Brain pericyte (primary cell): Measurements from ENCODE around the gene NEURL4.

ENCODE experiments used
- DNase-seq: peaks from one replicate; pipeline ENCODE4 v3.0.0-alpha.2; 2012; ENCODE audit warnings: low read depth, low spot score

Gene NEURL4

DNA sequence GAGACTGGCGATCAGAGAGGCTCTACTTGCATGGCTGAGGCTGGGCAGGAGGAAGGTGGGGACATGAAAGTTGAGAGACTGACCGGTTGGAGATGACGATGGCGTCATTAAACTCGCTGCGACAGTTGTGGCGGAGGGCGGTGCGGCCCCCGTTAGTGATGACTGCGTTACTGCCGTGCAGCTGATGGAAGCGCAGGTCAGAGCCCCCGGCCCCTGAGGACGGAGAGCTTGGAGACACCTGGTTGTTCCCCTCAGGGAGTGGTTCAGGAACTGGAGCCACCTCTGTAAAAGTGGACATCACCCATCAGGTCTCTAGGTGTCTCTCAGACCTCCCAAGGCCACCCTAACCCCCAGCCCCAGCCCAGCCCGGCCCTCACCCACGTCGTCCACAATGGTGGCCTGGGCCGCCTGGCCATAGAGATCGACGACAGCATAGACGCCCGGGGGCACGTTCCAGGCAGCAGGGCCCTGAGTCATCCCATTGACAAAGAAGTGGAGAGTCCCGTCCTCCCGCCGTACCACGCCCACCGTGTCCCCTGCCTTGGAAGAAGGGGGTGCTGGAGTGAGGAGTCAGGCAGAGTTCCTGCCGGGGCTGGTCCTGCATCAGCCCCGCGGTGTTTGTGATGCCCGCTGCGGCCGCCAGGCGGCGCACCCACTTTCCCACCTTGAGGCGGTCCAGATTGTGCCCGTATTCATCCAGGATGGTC lies 5.3 kb downstream of the NEURL4 start:
- no peak for DNase-seq

DNA sequence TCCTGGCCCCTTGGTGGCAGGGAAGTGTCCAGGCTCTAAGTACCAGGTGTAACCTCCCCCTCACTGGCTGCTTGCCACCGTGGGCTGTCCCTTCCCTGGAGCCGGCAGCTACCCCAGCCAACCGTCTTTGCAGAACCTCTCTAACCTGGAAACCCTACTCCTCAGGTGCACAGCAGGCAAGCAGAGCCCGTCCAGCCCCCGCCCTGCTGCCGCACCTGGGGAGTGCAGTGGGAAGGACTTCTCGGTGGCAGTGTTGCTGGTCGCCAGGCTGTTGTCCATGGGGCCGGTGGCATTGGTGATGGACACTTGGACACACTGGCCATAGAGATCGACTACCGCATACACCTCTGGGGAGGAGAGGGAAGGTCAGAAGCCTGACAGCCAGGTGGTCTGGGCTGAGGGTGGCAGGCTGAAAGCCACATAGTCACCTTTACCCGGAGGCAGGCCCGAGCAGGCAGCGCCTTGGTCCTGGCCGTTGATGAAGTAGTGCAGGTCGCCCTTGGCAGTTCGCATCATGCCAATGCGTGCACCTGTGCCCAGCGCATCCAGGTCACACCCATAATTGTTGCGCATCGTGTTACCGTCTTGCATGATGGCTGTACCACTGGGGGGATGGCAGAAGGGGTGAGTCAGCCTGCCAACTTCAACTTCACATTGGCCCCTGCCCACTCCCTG lies 6.5 kb downstream of the NEURL4 start:
- no peak for DNase-seq

- no peak for DNase-seq
Observed at GRCh38 chr17:7321466-7321865, 7.7 kb downstream of the NEURL4 start.

- no peak for DNase-seq
Observed at GRCh38 chr17:7318121-7318860, 10.8 kb downstream of the NEURL4 start.

GRCh38 chr17:7317161-7317803 lies 11.9 kb downstream of the NEURL4 start:
- no peak for DNase-seq

- no peak for DNase-seq
Observed at GRCh38 chr17:7315570-7316235, 13.4 kb downstream of the NEURL4 start.

DNA sequence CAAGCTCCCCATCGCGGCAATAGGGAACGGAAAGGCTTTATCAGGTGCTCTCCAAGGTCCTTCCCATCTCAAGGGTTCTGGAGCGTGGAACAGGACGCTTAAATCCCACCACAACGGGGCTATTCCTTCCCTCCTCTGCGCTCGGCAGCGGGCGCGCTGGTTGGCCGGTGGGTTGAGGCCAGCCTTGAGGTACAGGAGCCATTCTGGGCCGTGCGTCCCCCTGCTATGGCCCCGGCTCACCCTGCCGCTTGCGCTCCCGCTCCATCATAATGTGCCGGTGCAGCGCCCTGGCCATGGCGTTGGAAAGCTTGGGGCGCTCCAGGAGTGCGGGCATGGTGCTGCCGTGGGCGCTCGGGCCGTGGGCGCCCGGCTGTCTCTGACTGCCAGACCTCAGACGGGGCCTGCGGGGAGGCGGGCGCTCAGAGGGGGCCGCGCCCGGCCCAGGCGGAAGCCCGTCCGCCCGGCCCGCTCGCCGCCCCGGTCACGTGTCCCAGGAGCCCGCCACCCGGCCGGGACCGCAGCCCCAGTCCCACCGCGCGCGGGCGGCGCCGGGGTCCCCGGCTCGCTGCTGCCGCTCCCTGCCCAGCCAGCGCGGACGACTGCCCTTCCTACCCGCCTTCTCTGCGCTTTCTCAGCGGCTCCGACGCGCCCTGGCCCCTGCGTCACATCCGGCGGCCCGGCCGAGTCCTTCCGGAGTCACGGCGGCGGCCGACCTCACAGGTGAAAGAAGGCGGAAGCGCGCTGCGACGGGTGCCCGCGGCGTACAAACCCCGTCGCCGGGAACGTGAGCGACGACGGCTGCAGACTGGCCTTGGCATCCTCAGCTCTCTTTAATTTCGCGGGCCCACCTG lies 14.2 kb downstream of the NEURL4 start, which contains the start of gene GPS2:
GPS2 (minus strand) TSS at position 642 of the 851 bp plus-strand sequence; CDS start at position 334, 308 bp downstream.
- DNase-seq: no peak

DNA sequence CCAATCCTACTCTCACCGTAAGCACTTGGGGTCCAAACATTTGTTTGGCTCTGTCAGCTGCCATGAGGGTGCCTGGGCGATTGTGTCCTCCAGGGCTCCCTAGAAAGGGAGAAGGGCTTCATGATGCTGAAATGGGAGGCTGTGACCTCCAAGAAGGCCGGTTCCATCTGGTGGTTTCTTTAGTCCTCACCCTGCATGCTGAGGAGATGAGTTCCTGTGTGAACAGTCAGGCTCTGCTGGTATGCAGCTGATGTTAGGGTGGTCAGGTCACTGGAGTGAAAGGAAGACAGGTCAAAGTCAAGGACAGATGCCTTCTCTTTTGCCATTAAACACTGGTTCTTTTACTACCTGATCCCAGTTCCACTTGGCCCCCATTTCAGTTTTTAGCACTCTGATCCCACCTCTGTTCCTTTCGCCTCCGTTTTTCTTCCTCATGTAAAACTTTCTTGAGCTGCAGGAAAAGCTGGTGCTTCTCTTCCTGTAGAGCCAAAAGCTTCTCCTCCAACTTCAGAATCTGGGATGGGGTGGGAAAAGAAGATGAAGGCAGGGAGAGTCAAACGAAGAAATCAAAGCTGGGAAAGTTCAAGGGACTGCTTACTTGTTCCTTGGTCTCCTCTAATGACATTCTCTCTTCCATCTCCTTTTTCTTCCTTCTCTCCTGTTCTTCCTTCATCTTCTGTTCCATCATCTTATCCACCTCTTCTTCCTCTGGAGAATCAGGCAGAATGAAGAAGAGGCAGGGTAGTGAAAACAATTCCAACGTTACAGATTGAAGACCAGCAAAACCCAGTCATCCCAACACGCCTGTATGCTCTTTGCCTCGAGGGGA lies 15.0 kb downstream of the NEURL4 start:
- no peak for DNase-seq

GRCh38 chr17:7313088-7313889 lies 15.8 kb downstream of the NEURL4 start:
- no peak for DNase-seq

GRCh38 chr17:7312432-7313087 lies 16.6 kb downstream of the NEURL4 start:
- DNase-seq: no peak

DNA sequence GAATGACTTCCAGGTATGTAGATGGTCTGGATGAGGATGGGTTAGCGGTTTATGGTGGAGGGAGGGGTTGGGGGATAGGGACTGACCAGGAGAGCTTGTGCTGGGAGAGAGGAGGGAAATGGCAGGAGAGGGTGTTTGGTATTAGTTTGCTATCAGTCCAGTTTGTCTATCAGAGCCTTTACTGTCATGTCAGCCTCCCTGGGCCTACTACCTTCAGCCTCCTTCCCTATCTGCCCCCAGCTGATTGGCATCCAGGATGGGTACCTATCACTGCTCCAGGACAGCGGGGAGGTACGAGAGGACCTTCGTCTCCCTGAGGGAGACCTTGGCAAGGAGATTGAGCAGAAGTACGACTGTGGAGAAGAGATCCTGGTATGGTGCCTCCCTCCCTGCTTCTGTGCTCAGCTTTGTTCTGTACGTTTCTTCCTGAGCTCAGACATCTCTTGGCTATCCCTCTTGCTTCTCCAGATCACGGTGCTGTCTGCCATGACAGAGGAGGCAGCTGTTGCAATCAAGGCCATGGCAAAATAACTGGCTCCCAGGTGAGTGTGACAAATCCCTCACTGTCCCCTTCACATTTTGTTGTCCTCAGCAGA lies 17.9 kb downstream of the NEURL4 start:
- no peak for DNase-seq

- DNase-seq: no peak
Observed at GRCh38 chr17:7309628-7310027, 19.5 kb downstream of the NEURL4 start.

DNA sequence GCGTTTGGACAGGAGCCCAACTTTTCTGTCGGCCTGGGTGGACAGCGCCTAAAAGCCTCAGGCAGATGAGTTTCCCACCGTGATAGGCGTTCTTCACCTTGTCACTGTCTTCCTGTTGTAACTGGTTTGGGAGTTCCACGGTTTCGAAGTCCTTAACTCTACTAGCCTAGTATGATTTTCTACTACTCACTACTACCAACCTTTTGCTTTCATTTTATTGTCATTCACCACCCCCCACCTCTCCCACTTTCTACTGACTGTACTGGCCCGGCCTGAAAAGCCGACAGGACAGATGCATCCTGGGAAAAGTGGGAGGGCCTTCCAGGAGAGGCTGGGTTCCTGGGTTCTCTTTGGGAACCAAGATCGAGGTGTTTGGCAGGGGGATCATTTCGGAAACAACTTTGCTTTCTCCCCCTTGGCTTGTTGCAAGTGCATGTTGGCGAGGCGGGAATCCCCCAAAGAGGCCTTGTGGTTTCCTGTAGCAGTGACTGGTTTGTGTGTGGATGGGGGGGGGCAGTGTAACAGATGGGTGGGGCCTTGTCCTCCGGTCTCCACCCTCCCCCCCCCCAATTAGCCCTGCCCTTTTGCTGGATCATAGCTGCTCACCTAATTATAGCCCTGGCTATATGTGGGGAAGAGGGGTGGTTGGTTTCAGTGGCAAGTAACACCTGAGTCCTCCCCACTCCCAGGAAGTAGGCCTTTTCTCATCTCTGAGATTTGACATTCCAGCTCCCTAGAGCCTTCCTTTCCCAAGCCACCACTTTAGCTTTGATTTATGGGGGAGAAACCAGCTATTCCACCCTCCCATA lies 20.3 kb downstream of the NEURL4 start:
- DNase-seq: peak; percentile 53

DNA sequence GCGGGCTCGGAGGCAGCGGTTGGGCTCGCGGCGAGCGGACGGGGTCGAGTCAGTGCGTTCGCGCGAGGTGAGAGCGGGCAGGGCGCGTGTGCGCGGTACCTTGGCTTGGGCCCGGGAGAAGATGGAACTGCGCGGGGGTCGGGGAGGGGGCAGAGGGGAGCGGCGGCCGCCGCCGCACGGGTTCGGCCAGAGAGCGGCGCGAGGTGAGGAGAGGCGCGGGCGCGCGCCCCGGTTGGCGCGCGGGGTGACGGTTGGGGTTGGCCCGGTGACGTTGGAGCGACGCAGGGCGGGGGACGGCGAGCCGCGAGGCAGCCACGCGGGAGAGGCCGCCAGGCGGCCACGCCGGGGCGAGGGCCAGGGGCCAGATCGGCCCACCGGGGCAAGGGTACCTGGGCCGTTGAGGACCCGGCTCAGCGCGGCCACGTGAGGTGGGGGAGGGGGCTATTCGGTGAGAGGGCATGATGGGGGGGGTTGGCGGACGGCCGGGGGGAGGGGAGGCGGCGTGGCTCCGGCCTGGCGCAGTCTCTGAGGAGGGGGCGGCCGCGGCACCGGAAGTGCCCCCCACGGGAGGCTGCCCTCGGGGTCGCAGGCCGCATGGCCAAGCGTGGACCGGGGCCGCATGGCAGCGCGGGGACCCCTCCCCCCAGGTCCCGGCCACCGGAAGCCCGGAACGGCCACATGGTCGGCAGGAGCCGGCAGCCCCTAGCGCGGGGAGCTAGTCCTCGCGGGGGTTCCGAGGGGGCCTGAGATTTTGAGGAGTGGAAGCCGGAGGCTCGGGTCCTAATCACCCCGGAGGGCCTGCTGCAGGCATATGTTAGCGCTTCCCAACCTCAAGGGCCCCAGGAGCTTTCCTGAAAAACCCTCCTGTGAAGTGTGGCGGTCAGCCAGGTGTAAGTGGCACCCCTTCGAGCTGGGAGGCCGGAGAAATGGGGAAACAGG lies 21.2 kb downstream of the NEURL4 start:
- DNase-seq: no peak

GRCh38 chr17:7306911-7307685 lies 22.0 kb downstream of the NEURL4 start, which contains the start of gene EIF5A:
Gene EIF5A (plus strand): TSS chr17:7307628. CDS start chr17:7309636, 2,008 bp downstream.
- DNase-seq: peak; percentile 100
